ENCODE measurements around the gene SHC3. TPM values are rescaled to one million over a fixed set of nuclear protein-coding genes. Genes with fewer than 3 reads are reported as not detected.

The SHC3 gene
- total RNA-seq, 1 experiment from 2014 or later = 0.27 TPM

DNA sequence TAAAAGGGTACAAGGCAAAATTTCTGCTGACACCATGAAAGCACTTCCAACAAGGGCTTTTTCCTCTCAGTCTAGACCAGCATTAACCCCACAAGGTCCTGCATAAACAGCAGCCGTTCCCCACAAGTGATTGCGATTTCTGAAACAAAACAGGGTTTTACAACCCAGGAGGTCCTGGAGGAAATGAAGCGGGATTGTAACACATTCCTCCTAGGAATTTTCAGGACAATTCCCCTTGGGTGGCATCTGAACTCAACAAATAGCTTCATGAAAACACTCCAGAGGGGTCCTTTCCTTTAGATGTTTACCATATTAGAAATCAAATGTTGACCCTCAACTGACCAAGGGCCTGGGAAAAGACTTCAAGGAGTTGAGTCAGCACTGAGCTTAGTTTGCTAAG lies 36.7 kb upstream of the SHC3 start:
- RAD21 ChIA-PET (ENCODE audit: low non-redundant PET in 1 of 2, low total read pairs in 2 of 2, uncharacterized antibody in 2 of 2, unreplicated experiment in 2 of 2) = no interaction called here
- TF ChIP-seq, protein P1, sequence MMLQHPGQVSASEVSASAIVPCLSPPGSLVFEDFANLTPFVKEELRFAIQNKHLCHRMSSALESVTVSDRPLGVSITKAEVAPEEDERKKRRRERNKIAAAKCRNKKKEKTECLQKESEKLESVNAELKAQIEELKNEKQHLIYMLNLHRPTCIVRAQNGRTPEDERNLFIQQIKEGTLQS (IDR thresholded peaks at IDR 0.05) = no peak
- TF ChIP-seq TCF7L2 (IDR thresholded peaks at IDR 0.05; ENCODE audit: borderline replicate concordance, extremely low read depth, insufficient read depth, insufficient read length) (no peak), JUND (IDR thresholded peaks at IDR 0.05) (no peak), SP1 (IDR thresholded peaks at IDR 0.05; ENCODE audit: low read depth) (no peak), CEBPB (IDR thresholded peaks at IDR 0.05; ENCODE audit: low read depth) (no peak), FOSL1 (IDR thresholded peaks at IDR 0.05; ENCODE audit: low read depth) (no peak), ZFX (IDR thresholded peaks at IDR 0.05) (no peak), SRF (IDR thresholded peaks at IDR 0.05; ENCODE audit: low read depth) (no peak), EZH2 (IDR thresholded peaks at IDR 0.05) (no peak), EZH2phosphoT487 (IDR thresholded peaks at IDR 0.05; ENCODE audit: borderline replicate concordance) (no peak), POLR2AphosphoS5 (IDR thresholded peaks at IDR 0.05; ENCODE audit: low read depth, low read length) (no peak), POLR2A (IDR thresholded peaks at IDR 0.05; ENCODE audit: borderline replicate concordance, extremely low read depth, insufficient read depth, insufficient read length) (no peak), EGR1 (IDR thresholded peaks at IDR 0.05; ENCODE audit: low read depth) (no peak)
- TF ChIP-seq, protein P2, sequence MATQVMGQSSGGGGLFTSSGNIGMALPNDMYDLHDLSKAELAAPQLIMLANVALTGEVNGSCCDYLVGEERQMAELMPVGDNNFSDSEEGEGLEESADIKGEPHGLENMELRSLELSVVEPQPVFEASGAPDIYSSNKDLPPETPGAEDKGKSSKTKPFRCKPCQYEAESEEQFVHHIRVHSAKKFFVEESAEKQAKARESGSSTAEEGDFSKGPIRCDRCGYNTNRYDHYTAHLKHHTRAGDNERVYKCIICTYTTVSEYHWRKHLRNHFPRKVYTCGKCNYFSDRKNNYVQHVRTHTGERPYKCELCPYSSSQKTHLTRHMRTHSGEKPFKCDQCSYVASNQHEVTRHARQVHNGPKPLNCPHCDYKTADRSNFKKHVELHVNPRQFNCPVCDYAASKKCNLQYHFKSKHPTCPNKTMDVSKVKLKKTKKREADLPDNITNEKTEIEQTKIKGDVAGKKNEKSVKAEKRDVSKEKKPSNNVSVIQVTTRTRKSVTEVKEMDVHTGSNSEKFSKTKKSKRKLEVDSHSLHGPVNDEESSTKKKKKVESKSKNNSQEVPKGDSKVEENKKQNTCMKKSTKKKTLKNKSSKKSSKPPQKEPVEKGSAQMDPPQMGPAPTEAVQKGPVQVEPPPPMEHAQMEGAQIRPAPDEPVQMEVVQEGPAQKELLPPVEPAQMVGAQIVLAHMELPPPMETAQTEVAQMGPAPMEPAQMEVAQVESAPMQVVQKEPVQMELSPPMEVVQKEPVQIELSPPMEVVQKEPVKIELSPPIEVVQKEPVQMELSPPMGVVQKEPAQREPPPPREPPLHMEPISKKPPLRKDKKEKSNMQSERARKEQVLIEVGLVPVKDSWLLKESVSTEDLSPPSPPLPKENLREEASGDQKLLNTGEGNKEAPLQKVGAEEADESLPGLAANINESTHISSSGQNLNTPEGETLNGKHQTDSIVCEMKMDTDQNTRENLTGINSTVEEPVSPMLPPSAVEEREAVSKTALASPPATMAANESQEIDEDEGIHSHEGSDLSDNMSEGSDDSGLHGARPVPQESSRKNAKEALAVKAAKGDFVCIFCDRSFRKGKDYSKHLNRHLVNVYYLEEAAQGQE (IDR thresholded peaks at IDR 0.05; ENCODE audit: low read depth) = no peak
- TF ChIP-seq, protein P3, sequence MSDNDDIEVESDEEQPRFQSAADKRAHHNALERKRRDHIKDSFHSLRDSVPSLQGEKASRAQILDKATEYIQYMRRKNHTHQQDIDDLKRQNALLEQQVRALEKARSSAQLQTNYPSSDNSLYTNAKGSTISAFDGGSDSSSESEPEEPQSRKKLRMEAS (IDR thresholded peaks at IDR 0.05) = no peak
- TF ChIP-seq, protein P4, sequence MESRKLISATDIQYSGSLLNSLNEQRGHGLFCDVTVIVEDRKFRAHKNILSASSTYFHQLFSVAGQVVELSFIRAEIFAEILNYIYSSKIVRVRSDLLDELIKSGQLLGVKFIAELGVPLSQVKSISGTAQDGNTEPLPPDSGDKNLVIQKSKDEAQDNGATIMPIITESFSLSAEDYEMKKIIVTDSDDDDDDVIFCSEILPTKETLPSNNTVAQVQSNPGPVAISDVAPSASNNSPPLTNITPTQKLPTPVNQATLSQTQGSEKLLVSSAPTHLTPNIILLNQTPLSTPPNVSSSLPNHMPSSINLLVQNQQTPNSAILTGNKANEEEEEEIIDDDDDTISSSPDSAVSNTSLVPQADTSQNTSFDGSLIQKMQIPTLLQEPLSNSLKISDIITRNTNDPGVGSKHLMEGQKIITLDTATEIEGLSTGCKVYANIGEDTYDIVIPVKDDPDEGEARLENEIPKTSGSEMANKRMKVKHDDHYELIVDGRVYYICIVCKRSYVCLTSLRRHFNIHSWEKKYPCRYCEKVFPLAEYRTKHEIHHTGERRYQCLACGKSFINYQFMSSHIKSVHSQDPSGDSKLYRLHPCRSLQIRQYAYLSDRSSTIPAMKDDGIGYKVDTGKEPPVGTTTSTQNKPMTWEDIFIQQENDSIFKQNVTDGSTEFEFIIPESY (IDR thresholded peaks at IDR 0.05; ENCODE audit: extremely low read depth, insufficient replicate concordance, low read length) = no peak

More for the DNA sequence above, 36.7 kb upstream of the SHC3 start:
- no TSS peak for BruUV-seq (replicated peaks)
- Histone ChIP-seq H3K27me3 (ENCODE audit: insufficient read depth, low read length) (0 out of 2 replicates have a peak, but pooled peaks cover 5% of the 10 kb centered on the region), H3K9me3 (ENCODE audit: control insufficient read depth in 1 of 2, insufficient read depth in 1 of 2, low read depth in 1 of 2, low read length in 2 of 2) (no peaks in the 10 kb centered on the region), H3K9ac (ENCODE audit: low read length) (no peak overlapping the region), H3K4me3 (replicated peaks in 1 of 2; ENCODE audit: low read depth in 1 of 2, low read length in 2 of 2) (no peak overlapping the region), H3K9me2 (ENCODE audit: insufficient read depth) (no peaks in the 10 kb centered on the region), H3K79me2 (ENCODE audit: insufficient read depth, low read length) (no peaks in the 10 kb centered on the region), H3K27ac (ENCODE audit: low read depth, low read length) (no peak overlapping the region), H3K36me3 (ENCODE audit: control insufficient read depth in 1 of 2, insufficient read depth in 2 of 2, low read length in 2 of 2) (no peaks in the 10 kb centered on the region), H3K4me1 (ENCODE audit: control insufficient read depth in 1 of 2, insufficient read depth in 2 of 2, low read length in 2 of 2) (no peaks in the 10 kb centered on the region), H4K20me1 (ENCODE audit: insufficient read depth) (no peaks in the 10 kb centered on the region), H2AFZ (ENCODE audit: low read depth, low read length, poor library complexity, severe bottlenecking) (no peak overlapping the region), H3K4me2 (ENCODE audit: low read length) (no peak overlapping the region)
- DNase-seq (ENCODE audit: low read depth, low spot score) (no peak), ATAC-seq (no peak)
- CTCF ChIA-PET = no interaction called here
- intact Hi-C loops (cut with micrococcal nuclease) = no loop called here
- POLR2A ChIA-PET = no interaction called here

All from HCT116 (cell line).